HK-2 (cell line): ENCODE results near the gene PDE4B.

Experiments
- DNase-seq: peaks from one replicate; pipeline ENCODE4 v3.0.0-alpha.2; 2018; ENCODE audit not compliant: unreplicated experiment

Gene PDE4B

DNA sequence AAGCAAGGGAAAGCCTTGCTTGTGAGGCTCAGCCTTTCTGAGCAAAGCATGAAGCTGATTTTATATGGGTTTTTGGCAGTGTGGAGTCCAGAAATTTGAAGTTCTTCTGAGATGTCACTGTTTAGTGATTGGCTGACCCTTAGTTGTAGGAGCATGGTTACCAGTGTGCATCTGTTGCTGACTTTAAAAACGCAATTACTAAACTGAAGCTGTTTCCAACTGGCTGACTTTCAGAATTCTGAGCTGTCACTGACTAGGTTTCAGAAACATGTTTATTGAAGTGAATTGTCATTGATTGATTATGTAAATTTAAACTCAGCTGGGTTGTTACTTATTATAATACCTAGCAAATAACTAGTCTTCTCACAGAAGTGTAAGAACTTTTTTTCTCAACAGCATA, 89.4 kb downstream of the PDE4B start:
- no peak for DNase-seq

DNA sequence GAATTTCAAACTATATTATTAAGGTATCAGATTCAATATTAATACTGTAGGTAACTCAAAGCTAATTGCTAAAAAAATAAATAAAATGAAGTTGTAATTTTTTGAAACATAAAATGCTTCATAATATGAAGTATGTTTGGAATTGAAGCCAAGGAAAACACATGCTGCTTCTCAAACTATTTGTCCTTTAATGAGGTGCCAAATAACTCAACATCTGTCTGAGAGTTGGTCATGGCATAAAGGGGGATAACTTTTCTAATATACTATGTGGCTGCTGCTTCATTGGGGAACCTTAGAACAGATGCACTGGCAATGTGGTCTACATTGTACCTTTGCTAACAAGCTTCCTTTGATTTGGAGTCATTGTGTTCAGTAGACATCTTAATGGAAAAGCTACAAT, 96.7 kb downstream of the PDE4B start:
- no peak for DNase-seq

DNA sequence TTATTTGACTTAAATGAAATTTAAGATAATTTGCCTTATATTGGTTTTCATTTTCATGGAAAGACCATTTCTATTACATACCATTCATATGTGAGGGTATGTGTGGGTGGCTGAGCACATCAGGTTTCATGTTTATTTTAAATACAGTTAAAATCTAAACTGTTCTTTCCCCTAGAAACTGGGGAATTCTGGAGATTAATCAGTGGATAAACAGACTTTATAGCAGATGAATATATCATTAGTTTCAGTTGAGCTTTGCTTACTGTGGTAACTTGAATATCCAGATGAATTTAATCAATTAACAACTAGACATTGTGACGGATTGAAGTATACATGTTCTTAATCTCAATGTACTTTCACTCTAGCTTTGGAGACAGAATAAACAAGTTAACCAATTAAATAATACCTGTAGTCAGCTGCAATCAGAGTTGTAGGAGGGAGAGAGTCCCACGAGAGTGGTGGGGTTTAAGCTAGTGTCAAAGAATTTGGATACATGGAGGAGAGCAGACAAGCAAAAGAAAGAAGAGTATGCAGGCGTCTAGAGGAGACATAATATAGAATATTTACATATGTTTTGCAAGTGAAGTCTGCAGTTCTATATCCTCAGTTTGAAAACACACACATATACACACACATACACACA, 97.6 kb downstream of the PDE4B start:
- DNase-seq, result no peak

DNA sequence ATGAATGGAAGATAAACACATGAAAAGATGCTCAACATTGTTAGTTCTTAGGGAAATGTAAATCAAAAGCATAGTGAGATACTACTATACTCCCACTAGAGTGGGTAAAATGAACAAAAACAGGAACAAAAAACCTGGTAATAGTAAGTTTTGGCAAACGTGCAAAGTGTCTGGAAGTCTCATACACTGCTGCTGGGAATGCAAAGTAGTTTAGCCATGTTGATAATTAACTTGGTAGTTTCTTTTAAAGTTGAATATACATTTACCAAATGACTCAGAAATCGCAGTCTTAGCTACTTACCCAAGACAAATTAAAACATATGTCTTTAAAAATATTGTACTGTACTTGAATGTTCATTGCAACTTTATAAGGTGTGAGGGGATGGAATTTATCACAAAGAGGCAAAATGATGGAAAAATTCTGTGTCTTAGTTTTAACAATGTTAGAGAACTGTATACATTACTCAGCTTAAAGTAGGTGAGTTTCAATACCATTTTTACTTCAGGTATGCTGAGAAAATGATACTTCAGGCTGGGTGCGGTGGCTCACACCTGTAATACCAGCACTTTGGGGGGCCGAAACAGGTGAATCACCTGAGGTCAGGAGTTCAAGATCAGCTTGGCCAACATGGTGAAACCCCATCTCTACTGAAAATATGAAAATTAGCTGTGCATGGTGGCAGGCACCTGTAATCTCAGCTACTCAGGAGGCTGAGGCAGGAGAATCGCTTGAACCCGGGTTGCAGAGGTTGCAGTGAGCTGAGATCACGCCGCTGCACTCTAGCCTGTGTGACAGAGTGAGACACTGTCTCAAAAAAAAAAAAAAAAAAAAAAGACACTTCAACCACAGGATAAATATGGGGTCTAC, 102.3 kb downstream of the PDE4B start:
- DNase-seq, result no peak

DNA sequence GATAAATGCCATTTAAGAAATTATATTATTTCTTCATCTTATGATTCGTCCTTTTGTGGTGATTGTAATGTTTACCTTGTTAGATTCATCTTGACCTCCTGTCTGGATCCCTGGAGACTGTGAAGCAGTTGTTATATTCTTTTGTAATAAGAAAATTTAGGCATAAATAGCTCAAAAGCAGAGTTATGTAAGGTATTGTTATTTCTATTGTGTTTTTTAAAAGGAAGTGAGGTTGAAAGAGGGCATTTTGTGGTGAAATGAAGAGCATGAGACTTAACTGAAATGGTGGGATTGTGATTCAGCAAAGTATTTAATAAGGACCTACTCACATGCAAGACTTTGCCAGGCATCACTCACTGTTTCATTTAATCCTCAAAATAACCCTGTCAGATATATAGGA, 104.0 kb downstream of the PDE4B start:
- DNase-seq, result no peak

DNA sequence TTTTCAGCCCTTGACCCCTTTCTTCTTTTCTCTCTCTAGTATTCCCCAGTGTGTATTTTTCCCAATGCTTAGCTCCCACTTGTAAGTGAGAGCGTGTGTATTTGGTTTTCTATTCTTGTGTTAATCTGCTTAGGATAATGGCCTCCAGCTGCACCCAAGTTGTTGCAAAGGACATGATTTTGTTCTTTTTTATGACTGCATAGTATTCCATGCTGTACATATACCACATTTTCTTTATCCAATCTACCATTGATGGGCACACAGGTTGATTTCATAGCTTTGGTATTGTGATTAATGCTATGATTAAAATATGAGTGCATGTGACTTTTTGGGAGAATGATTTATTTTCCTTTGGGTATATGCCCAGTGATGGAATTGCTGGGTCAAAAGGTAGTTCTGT, 104.8 kb downstream of the PDE4B start:
- DNase-seq, result no peak

DNA sequence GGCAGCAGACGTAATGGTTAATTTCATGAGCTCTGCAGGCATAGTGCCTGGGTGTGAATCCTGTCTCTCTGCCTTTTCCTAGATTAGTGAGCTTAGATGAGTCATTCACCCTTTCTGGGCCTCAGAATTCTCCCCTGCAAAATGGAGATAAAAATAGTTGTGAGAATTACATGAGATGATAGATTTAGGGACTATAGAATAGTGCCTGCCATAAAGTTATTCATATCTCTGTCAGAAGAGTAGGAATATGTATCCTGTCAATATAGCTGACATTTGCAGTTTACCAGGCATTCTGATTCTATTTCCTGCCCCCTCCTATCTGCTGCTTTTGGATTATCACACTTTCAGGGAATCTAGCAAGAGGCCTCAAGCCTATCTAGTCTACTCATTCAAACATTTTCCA, 112.0 kb downstream of the PDE4B start:
- DNase-seq, result no peak

DNA sequence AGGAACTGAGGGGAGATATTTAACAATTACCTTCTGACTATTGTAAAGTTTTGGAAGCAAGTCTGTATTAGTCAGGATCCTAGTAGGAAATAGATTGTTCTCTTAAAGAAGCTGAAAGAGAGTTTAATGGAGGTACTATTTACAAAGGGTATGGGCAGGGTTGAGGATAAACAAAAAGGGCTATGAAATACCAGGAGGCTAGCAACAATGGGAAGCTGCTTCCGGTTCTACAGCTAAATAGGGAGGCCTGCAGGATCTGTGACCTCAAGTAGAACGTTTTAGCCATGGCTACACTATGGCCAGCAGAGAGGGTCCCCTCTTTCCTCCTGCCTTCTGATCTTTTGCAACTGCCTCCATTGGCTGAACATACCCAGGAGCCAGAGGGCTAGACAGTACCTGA, 117.7 kb downstream of the PDE4B start:
- no peak for DNase-seq

DNA sequence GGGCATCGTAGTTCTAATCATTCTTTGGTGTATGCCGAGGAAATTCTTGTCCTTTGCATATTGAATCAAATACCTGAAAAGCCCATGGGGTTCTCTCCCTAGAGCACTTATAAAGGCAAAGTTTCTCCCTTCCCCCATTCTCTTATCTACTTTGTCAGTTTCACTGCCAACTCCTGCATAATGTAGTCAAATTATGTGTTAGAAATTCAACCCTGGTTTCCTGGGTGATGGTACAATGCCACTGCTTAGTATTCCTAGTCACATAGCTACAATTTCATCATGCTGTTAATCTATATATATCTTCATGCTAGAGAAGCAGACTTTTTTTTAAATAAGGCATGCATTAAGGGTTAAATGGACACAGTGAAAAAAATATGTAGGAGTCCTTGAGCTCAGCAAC, 119.0 kb downstream of the PDE4B start:
- no peak for DNase-seq

DNA sequence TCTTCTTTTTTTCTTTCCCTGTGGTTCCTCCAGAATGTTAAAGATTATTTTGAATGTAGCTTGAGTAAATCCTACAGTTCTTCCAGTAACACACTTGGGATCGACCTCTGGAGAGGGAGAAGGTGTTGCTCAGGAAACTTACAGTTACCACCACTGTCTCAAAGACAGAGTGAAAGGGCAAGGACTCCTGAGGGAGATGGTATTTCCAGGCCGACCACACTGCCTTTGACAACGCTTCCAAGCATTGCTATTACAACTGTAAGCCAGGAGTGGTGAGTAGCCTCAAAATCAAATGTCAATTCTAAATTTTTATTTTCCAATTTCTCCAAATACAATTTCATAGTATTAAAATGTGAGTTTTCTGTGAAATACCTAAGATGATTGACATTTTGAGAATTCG, 125.9 kb downstream of the PDE4B start:
- DNase-seq, result no peak

DNA sequence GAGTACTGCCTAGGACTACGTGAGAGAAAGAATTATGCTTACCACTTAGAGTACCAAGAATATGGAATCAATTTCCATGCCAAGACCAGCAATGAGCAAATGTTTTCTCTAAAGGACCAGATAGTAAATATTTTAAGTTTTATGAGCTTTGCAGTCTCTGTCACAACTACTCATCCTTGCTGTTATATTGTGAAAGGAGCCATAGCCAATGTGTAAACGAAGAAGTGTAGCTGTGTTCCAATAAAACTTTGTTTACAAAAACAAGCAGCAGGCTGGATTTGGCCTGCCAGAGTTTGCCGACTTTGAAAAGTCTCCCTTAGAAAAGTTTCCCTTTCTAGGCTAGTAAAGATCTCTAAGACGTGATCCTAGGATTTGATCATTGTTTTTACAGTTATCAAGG, 128.8 kb downstream of the PDE4B start:
- DNase-seq, result no peak

DNA sequence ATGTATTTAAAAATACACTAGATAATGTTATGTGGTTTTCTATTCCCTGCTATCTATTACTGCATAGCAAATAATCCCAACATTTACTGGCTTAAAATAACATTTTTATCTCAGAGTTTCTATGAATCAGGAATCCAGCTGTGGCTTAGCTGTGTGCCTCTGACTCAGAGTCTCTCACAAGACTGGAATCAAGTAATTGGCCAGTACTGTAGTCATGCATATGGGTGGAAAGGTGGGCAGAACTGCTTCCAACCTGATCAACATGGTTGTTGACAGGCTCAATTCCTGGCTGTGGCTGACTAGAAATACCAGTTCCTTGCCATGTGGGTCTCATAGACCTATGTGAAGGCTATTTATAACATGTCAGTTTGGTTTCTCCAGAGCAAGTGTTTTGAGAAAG, 131.8 kb downstream of the PDE4B start:
- DNase-seq, result no peak

DNA sequence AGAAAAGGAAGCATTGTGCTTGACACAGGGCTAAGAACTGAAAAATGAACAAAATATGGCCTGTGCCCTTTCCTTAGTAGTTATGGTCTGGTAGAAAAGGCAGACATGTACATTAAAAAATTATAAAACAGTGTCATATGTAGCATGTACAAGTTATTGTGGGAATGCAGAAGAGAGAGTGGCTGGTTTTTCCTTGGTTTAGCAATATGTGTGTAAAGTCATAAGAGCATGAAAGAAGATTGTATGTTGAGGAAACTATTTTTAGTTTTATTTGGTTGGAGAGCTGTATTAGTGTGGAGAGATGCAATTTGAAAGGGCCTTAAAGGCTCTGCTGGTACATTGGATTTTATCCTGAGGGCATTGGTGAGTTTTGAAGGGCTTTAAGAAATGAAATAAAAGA, 145.8 kb downstream of the PDE4B start:
- no peak for DNase-seq

DNA sequence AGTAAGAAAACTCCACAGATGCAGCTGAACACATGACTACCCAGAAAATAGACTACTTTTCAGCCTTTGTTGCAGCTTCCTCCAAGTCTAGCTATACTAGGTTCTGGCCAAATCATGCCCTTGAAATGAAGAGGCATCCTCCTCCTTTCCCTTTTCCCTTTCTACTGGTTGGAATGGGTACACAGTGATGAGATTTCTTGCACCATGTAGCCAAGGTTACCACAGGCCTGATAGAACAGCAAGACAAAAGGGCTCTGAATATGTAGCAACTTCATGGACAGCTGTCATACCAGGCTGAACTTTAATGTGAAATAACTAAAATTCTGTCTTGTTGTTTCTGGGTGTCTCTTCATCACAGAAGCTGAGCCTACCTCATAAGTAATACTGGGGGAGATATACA, 146.5 kb downstream of the PDE4B start:
- no peak for DNase-seq

DNA sequence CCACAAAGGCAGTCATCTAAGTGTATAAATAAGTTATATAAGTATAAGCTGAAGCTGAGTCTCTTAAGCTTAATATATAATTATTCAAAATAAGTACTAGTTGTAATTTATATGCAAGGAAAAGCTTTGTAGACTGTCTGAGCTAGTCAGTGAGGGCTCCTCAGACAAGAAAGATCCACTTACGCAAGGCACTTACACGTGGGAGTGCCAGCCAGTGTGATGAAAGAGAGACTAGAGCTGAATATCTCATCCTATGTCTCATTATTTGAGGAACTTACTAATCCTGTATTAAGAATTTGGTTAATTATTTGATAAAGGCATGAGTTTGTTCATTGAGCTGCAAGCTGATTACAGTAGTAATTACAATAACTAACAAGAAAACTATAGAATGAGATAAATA, 146.9 kb downstream of the PDE4B start:
- DNase-seq, result no peak

DNA sequence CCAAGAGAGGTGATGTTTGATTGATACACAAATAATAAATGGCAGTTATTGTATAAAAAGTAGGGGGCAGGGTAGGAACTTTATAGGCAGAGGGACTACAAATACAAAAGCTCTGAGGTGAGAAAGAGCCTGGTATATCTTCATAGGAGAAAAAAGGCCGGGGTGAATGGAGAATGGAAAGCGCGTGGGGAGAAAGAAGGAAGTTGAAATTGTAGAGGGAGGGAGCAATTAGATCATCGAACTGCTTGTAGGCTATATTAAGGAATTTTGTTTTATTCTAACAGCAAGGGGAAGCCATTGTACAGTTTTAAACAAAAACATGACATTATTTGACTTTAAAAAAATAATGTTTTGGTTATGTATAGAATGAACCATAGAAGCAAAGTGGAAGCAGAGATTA, 147.4 kb downstream of the PDE4B start:
- no peak for DNase-seq

DNA sequence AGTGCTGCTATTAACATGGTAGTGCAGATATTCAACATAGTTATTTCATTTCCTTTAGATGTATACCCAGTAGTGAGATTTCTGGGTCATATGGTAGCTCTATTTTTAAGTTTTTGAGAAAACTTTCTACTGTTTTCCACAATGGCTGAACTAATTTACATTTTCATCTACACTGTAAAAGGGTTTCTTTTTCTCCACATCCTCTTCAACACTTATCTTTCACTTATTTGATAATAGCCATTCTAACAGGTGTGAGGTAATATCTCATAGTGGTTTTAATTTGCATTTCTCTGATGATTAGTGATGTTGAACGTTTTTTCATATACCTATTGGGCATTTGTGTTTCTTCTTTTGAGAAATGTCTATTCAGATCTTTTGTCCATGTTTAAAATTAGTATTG, 149.8 kb downstream of the PDE4B start:
- no peak for DNase-seq

DNA sequence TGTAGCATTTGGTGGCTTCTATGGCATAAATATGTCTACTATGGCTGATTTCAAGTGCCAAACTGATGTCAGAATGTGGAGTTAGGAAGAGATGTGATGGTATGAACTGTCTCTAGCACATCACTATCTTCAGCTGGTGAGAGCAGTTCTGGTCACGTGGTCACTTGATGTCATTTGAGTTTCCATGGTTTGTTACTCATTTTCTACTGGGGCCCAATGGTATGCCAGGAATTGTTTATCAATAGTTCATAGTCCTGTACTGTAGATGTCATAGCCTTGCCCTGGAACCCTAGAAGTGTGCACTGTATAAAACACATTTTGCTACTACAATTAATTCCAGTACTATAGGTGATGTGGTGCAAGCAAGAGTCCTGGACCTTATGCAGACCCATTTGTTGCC, 153.7 kb downstream of the PDE4B start:
- DNase-seq, result no peak

DNA sequence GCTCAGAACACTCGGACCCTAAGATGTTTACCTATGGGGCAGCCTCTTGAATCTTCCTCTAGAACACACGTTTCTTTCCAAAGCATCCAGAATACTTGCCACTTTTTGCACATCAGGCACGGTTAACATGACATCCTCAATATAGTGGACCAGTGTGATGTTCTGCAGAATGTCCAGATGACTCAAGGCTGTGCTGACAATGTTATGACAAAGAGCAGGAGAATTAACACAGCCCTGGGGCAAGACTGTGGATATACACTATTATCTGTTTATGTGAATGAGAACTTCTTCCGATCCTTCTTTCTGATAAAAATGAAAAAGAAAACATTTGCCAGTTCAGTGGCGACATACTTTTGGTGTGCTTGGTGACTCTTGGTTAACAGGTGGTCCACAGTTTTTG, 154.3 kb downstream of the PDE4B start:
- DNase-seq, result no peak

DNA sequence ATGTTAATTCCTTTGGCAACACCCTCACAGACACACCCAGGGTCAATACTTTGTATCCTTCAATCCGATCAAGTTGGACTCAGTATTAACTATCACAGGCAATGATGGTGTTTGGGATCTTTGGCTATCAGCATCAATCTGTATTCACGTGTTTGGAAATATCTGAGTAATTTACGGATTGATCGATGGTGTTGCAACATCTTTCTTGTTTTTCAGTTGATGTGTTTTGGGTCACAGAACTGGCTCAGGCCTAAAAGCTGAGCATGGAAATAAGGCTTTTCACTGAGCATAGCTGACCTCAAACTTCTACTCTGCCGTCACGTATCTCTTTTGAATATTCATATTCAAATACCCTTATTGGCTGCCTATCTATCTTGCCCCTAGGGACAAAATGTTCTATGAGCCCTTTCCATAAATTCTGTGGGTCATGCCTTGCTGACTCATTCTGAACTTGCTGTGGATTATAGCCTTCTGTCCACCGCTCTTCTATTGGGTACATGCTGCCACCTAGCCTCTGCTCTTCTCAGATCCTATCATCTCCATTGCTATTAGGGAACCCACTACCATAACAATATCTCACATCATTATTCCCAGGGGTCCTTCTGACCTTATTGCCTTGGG, 156.0 kb downstream of the PDE4B start:
- DNase-seq, result peak; percentile 17

DNA sequence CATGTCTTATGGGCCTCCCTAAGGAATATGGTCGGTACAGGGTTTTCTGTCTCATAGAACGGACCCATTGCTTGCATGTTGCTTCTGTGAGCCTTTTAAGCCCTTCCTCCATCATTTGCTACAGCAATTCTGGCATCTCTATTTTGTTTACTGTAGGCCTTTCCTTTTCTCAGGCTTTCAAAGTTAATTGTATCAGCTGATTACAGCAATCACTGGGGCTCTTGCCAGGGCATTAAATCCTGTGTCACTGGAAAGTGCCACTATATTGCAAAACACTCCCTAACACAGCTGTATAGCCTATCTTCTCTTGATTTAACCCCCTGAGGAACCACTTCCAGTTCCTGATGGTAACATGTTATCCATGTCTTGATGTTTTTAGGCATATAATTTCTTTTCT, 156.5 kb downstream of the PDE4B start:
- no peak for DNase-seq

DNA sequence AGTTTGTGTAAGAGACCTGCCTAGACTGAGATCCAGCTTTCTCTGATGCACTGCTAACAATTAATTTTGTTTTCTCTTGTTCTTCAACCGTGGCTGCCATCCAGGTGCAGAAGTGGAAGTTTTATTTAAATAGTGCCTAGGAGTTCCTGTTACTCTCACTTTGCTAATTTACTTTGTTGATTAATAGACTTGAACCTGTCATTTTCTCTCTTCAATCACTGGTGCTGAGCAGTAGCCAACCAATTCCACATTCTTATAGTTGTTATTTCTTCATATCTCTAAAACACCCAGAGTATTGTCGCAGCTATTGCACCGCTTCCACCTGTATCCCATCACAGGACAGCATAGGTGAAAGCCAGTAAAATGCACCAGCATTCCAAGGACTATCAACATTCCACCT, 157.2 kb downstream of the PDE4B start:
- no peak for DNase-seq

DNA sequence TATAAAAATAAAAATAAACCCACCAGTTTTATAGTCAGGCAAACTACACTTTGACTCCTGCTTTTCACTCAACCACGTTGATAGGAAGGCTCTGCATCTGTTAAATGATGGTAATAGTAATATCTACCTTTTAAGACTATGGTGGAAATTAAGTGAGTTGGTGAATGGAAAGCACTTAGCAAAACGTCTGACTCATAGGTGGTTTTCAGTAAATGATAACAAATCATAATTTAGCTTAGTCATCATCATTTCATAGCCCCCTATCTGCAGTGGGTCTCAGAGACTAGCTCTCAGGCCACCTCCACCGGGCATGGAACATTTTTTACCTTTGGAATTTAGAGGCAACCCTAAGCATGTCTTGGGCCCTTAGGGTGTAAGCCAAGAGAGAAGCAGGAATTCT, 160.0 kb downstream of the PDE4B start:
- no peak for DNase-seq
